Measurements from ENCODE around the gene ARHGAP31. TPM values are rescaled to one million over a fixed set of nuclear protein-coding genes. Genes with fewer than 3 reads are reported as not detected.

Gene ARHGAP31
- total and polyA plus RNA-seq, 10 of the 15 experiments (the other 5 are each of a cell fraction or from before 2014, with no cell fraction given) = 0.97 to 29.8 (median 10.3) TPM

DNA sequence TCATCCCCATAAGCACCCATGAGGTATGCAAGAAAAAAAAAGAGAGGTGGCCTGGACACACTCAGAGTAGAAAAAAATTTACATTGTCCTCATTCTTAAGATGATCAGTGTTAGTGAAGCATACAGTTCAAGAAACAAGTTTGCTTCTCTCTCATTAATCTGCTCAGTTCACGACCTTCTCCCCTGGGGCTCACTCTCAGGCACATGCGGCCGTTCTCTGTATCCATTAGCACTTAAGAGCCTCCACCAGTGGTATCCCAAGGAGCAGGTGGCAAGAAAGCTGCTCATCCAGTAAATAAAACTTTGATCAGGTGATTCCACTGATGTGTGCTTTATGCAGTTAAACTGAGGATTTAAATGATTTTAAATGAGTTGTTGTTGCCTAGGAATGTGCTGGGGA, 57.4 kb downstream of the ARHGAP31 start:
- TF ChIP-seq CBFB (IDR thresholded peaks at IDR 0.05; ENCODE audit: low read depth) = no peak
- POLR2A ChIA-PET = interaction anchor here (0.5 to 1.8 kb wide), 4 partner anchors 26 to 329 kb away, joined by 3 to 8 read pairs (median 5); no protein-coding TSS in a partner anchor
- H3K27ac ChIP-seq (ENCODE audit: control insufficient read depth, insufficient read depth) = peak overlapping the region; percentile 40
- no peaks in the 10 kb centered on the region; the same call in 1 of the 2 replicates for H3K79me2 ChIP-seq (ENCODE audit: control insufficient read depth, insufficient read depth, low read length)
- peak overlapping the region; percentile 39 for H3K4me2 ChIP-seq (ENCODE audit: control insufficient read depth, insufficient read depth)
- CTCF ChIA-PET = interaction anchor here (0.8 to 4.0 kb wide), 17 partner anchors 9 to 468 kb away, joined by 3 to 51 read pairs (median 8); partner anchors contain the start of gene ARHGAP31
- H3K9ac ChIP-seq (ENCODE audit: control insufficient read depth, insufficient read depth, low read length) = no peak overlapping the region
- RAD21 ChIA-PET (ENCODE audit: unreplicated experiment) = interaction anchor here (1.0 to 4.2 kb wide), 13 partner anchors 10 to 209 kb away, joined by 3 to 66 read pairs (median 9); partner anchors contain the start of genes ARHGAP31 and B4GALT4
- SMC1A ChIA-PET (ENCODE audit: uncharacterized antibody, unreplicated experiment) = interaction anchor here (0.9 to 5.0 kb wide), 23 partner anchors 8 to 345 kb away, joined by 3 to 62 read pairs (median 4); partner anchors contain the start of genes ARHGAP31 and B4GALT4
- 34% methylated on average over 3 of the region's 3 CpGs for WGBS (ENCODE audit: insufficient coverage, insufficient replicate concordance, low lambda C conversion rate, missing lambda C conversion rate)
- in situ Hi-C loops (cut with MboI) (no loop called here), intact Hi-C loops (cut with micrococcal nuclease; ENCODE audit: unreplicated experiment) (loop anchor here (5.0 kb wide), 2 partner anchors 59 to 204 kb away; partner anchors contain the start of genes ARHGAP31 and TEX55)
- H3K4me3 ChIP-seq = no peak overlapping the region
- no peaks in the 10 kb centered on the region for H3K9me3 ChIP-seq (replicated peaks; ENCODE audit: control insufficient read depth, insufficient read depth, low read length)
- DNase-seq (ENCODE audit: low read depth, low spot score) = no peak
- no TSS peak for BruUV-seq (replicated peaks)
- H3K4me1 ChIP-seq (ENCODE audit: control insufficient read depth, insufficient read depth, low read length) = peaks cover 34% of the 10 kb centered on the region
- H2AFZ ChIP-seq (ENCODE audit: control insufficient read depth, low read depth, low read length) = no peak overlapping the region
- H3K27me3 ChIP-seq (replicated peaks in 1 of 2; ENCODE audit: control insufficient read depth in 2 of 2, insufficient read depth in 2 of 2, low read length in 1 of 2) = no peaks in the 10 kb centered on the region
- H3K36me3 ChIP-seq (ENCODE audit: control insufficient read depth in 2 of 2, insufficient read depth in 2 of 2, low read length in 1 of 2) = no peaks in the 10 kb centered on the region
- ATAC-seq = no peak
- H4K20me1 ChIP-seq (ENCODE audit: control insufficient read depth, insufficient read depth) = no peaks in the 10 kb centered on the region
- no peak for FAIRE-seq

DNA sequence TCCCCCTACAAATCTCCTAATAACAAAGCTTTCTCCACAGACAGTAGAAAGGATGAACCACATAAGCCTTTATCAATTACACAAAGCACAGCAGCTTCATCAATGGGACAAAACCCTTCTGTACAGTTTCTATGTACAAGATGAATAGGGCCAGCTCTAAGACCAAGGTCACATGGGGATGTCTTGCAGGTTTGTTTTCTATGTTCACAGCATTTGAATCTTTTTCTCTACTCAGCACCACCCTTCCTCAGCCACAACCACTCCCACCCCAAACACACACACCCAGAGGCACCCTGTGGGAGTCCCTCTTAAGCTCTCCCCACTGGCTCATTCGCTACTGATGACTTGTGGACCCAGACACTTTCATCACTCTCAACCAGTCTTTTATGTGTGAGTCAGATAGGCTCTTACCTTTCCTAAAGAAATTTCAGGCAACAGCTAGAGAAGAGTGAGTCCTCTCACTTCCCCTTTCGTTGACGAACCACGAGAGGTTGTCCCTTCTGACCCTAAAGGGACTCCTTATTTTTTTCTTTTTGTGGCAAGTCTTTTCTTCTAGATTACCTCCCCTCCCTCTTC, 57.9 kb downstream of the ARHGAP31 start:
- DNase-seq (ENCODE audit: low read depth, low spot score) (peak; percentile 79), FAIRE-seq (peak; percentile 98), ATAC-seq (peak; percentile 97)
- H4K20me1 ChIP-seq (ENCODE audit: control insufficient read depth, insufficient read depth) = no peaks in the 10 kb centered on the region; the same call in 1 of the 2 replicates
- POLR2A ChIA-PET = interaction anchor here (0.5 to 1.8 kb wide), 8 partner anchors 27 to 329 kb away, joined by 3 to 8 read pairs (median 6); partner anchors contain the start of gene TMEM39A
- intact Hi-C loops (cut with micrococcal nuclease; ENCODE audit: unreplicated experiment) (loop anchor here (1.0 to 5.0 kb wide), 4 partner anchors 29 to 205 kb away; partner anchors contain the start of genes ARHGAP31 and TEX55), in situ Hi-C loops (cut with MboI) (no loop called here)
- no peak overlapping the region for H3K4me3 ChIP-seq
- SMC1A ChIA-PET (ENCODE audit: uncharacterized antibody, unreplicated experiment) = interaction anchor here (1.0 to 5.0 kb wide), 30 partner anchors 9 to 469 kb away, joined by 3 to 62 read pairs (median 4); partner anchors contain the start of genes ARHGAP31, B4GALT4 and TMEM39A
- H3K9ac ChIP-seq (ENCODE audit: control insufficient read depth, insufficient read depth, low read length) = no peak overlapping the region; the same call in 1 of the 2 replicates
- H3K4me1 ChIP-seq (ENCODE audit: control insufficient read depth, insufficient read depth, low read length) = peaks cover 36% of the 10 kb centered on the region
- no TSS peak for BruUV-seq (replicated peaks)
- RAD21 ChIA-PET (ENCODE audit: unreplicated experiment) = interaction anchor here (0.5 to 4.2 kb wide), 19 partner anchors 13 to 328 kb away, joined by 3 to 66 read pairs (median 5); partner anchors contain the start of genes ARHGAP31, B4GALT4 and IGSF11
- H3K79me2 ChIP-seq (ENCODE audit: control insufficient read depth, insufficient read depth, low read length) = peaks cover 1% of the 10 kb centered on the region; the same call in 1 of the 2 replicates
- no peaks in the 10 kb centered on the region for H3K27me3 ChIP-seq (replicated peaks in 1 of 2; ENCODE audit: control insufficient read depth in 2 of 2, insufficient read depth in 2 of 2, low read length in 1 of 2)
- WGBS (ENCODE audit: insufficient coverage, insufficient replicate concordance, low lambda C conversion rate, missing lambda C conversion rate) = 2% methylated on average over 4 of the region's 4 CpGs
- no peak overlapping the region; the same call in 1 of the 2 replicates for H2AFZ ChIP-seq (ENCODE audit: control insufficient read depth, low read depth, low read length)
- H3K36me3 ChIP-seq (ENCODE audit: control insufficient read depth in 2 of 2, insufficient read depth in 2 of 2, low read length in 1 of 2) = no peaks in the 10 kb centered on the region
- CTCF ChIA-PET = interaction anchor here (0.8 to 4.0 kb wide), 28 partner anchors 9 to 469 kb away, joined by 3 to 51 read pairs (median 6); partner anchors contain the start of genes ARHGAP31 and B4GALT4
- H3K4me2 ChIP-seq (ENCODE audit: control insufficient read depth, insufficient read depth) = peak overlapping the region; percentile 39
- no peaks in the 10 kb centered on the region for H3K9me3 ChIP-seq (replicated peaks; ENCODE audit: control insufficient read depth, insufficient read depth, low read length)
- peak overlapping the region; percentile 53 for H3K27ac ChIP-seq (ENCODE audit: control insufficient read depth, insufficient read depth)
- no peak for TF ChIP-seq CHD2 (IDR thresholded peaks at IDR 0.05; ENCODE audit: borderline replicate concordance, low read depth, low read length)
- no peak for TF ChIP-seq NFYA (IDR thresholded peaks at IDR 0.05; ENCODE audit: borderline replicate concordance, low read depth, low read length)
- TF ChIP-seq MTA2 (IDR thresholded peaks at IDR 0.05; ENCODE audit: low read depth) = peak; percentile 60; the same call in 1 of the 2 replicates
- TF ChIP-seq, protein P1, sequence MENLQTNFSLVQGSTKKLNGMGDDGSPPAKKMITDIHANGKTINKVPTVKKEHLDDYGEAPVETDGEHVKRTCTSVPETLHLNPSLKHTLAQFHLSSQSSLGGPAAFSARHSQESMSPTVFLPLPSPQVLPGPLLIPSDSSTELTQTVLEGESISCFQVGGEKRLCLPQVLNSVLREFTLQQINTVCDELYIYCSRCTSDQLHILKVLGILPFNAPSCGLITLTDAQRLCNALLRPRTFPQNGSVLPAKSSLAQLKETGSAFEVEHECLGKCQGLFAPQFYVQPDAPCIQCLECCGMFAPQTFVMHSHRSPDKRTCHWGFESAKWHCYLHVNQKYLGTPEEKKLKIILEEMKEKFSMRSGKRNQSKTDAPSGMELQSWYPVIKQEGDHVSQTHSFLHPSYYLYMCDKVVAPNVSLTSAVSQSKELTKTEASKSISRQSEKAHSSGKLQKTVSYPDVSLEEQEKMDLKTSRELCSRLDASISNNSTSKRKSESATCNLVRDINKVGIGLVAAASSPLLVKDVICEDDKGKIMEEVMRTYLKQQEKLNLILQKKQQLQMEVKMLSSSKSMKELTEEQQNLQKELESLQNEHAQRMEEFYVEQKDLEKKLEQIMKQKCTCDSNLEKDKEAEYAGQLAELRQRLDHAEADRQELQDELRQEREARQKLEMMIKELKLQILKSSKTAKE (IDR thresholded peaks at IDR 0.05; ENCODE audit: low read depth, poor library complexity, severe bottlenecking) = peak; percentile 85
- TF ChIP-seq, protein P2, sequence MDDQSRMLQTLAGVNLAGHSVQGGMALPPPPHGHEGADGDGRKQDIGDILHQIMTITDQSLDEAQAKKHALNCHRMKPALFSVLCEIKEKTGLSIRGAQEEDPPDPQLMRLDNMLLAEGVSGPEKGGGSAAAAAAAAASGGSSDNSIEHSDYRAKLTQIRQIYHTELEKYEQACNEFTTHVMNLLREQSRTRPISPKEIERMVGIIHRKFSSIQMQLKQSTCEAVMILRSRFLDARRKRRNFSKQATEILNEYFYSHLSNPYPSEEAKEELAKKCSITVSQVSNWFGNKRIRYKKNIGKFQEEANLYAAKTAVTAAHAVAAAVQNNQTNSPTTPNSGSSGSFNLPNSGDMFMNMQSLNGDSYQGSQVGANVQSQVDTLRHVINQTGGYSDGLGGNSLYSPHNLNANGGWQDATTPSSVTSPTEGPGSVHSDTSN (IDR thresholded peaks at IDR 0.05; ENCODE audit: insufficient replicate concordance, low read depth, low read length) = no peak
- TF ChIP-seq RFX5 (IDR thresholded peaks at IDR 0.05; ENCODE audit: low read depth, low read length) = no peak
- TF ChIP-seq NFIC (IDR thresholded peaks at IDR 0.05; ENCODE audit: low read depth, low read length) = peak; percentile 84
- TF ChIP-seq IKZF1 (conservative IDR thresholded peaks at IDR 0.05) = peak; percentile 81
- no peak for TF ChIP-seq ASH2L (IDR thresholded peaks at IDR 0.05; ENCODE audit: borderline replicate concordance, low read depth)
- peak; percentile 41; the same call in 1 of the 2 replicates for TF ChIP-seq LARP7 (IDR thresholded peaks at IDR 0.05)
